GM12878 (cell line): ENCODE results near the gene ZNF215. TPM values are rescaled to one million over a fixed set of nuclear protein-coding genes. Genes with fewer than 3 reads are reported as not detected.
A peak's percentile ranks its signal among the peaks of the same experiment; 100 is the strongest.

Experiments
- ATAC-seq: fragments of 200-7000 bp; cut with Tn5 transposase; 3 replicates; pipeline ENCODE4 v1.9.1; 2020; ENCODE audit warnings: mild to moderate bottlenecking, moderate library complexity
- Bru-seq: library from RNA; stranded (reverse); fragments of 400-500 nt; gene quantifications from one replicate; lab custom pipeline; 2021; lab: Mats Ljungman, UMichigan
- BruChase-seq, 2 experiments: library from RNA; stranded (reverse); fragments of 400-500 nt; gene quantifications; one replicate each; lab custom pipeline; 2021; lab: Mats Ljungman, UMichigan
- BruUV-seq: library from RNA; stranded (reverse); fragments of 400-500 nt; replicated peaks from 2 replicates; lab custom pipeline; 2021; lab: Mats Ljungman, UMichigan
- CTCF ChIA-PET: fragments of 300-600 bp; sonication (Branson Sonifier 250); formaldehyde crosslinking; extraction: SDS; loops from one replicate; lab custom pipeline; 2021; ENCODE audit warnings: inconsistent platforms; lab: Yijun Ruan, JAX
- POLR2A ChIA-PET: fragments of 350-600 bp; formaldehyde crosslinking; extraction: SDS; loops from one replicate; lab custom pipeline; 2021; ENCODE audit warnings: inconsistent platforms; lab: Charles Lee
- RAD21 ChIA-PET: fragments of 300-600 bp; sonication (Branson Sonifier 250); formaldehyde crosslinking; loops from one replicate; lab custom pipeline; 2023; ENCODE audit warnings: antibody characterized with exemption; ENCODE audit not compliant: unreplicated experiment; lab: Charles Lee
- SMC1A ChIA-PET: fragments of 300-600 bp; sonication (Branson Sonifier 250); formaldehyde crosslinking; loops from one replicate; lab custom pipeline; 2023; ENCODE audit not compliant: unreplicated experiment, uncharacterized antibody; lab: Charles Lee
- DNase-seq: peaks from one replicate; pipeline ENCODE4 v3.0.0-alpha.2; 2011; ENCODE audit warnings: low read depth, low spot score
- FAIRE-seq: peaks from 3 replicates; lab custom pipeline; 2011; peaks lifted over from hg19 to GRCh38; lab: Jason Lieb, UNC
- H2AFZ ChIP-seq: 2 replicates; pipeline ENCODE4 v1.6.0; 2011; ENCODE audit warnings: low read depth, low read length, control low read depth; ENCODE audit not compliant: control insufficient read depth
- H3K27ac ChIP-seq: 2 replicates; pipeline ENCODE4 v1.5.1; 2011; ENCODE audit warnings: control low read depth; ENCODE audit not compliant: control insufficient read depth, insufficient read depth
- H3K27me3 ChIP-seq, 2 experiments: replicated peaks in 1 of 2; 2 replicates each; pipeline versions ENCODE4 v1.6.0 to v1.6.1; 2011; ENCODE audit warnings: low read length in 1 of 2; ENCODE audit not compliant: control insufficient read depth in 2 of 2, insufficient read depth in 2 of 2
- H3K36me3 ChIP-seq, 2 experiments: 2 replicates each; pipeline ENCODE4 v1.5.1; 2011; ENCODE audit warnings: low read length in 1 of 2; ENCODE audit not compliant: control insufficient read depth in 2 of 2, insufficient read depth in 2 of 2
- H3K4me1 ChIP-seq: 2 replicates; pipeline ENCODE4 v1.6.1; 2011; ENCODE audit warnings: mild to moderate bottlenecking, low read length, moderate library complexity, mixed read lengths; ENCODE audit not compliant: control insufficient read depth, insufficient read depth
- H3K4me2 ChIP-seq: 2 replicates; pipeline ENCODE4 v1.6.0; 2011; ENCODE audit warnings: control low read depth; ENCODE audit not compliant: control insufficient read depth, insufficient read depth
- H3K4me3 ChIP-seq: fragments of 200-600 bp; sonication (generic); 2 replicates; pipeline ENCODE4 v1.5.1; 2016
- H3K79me2 ChIP-seq: 2 replicates; pipeline ENCODE4 v1.6.0; 2011; ENCODE audit warnings: low read length; ENCODE audit not compliant: control insufficient read depth, insufficient read depth
- H3K9ac ChIP-seq: 2 replicates; pipeline ENCODE4 v1.8.0; 2011; ENCODE audit warnings: low read length, control low read depth, mixed read lengths; ENCODE audit not compliant: control insufficient read depth, insufficient read depth
- H3K9me3 ChIP-seq: replicated peaks from 3 replicates; pipeline ENCODE4 v1.5.1; 2011; ENCODE audit warnings: mild to moderate bottlenecking, low read length; ENCODE audit not compliant: control insufficient read depth, insufficient read depth
- H4K20me1 ChIP-seq: 2 replicates; pipeline ENCODE4 v1.6.0; 2011; ENCODE audit not compliant: control insufficient read depth, insufficient read depth
- CHD2 ChIP-seq: IDR thresholded peaks from 2 replicates; pipeline ENCODE4 v1.6.1; 2011; ENCODE audit warnings: low read depth, low read length, improper control_type of control experiment, borderline replicate concordance
- GABPA ChIP-seq: IDR thresholded peaks from 2 replicates; pipeline ENCODE4 v1.6.1; 2014; ENCODE audit warnings: antibody characterized with exemption, low read depth, mild to moderate bottlenecking, inconsistent platforms
- HDGF ChIP-seq: fragments of 450-650 bp; IDR thresholded peaks from 2 replicates; pipeline ENCODE4 v1.6.1; 2016; ENCODE audit warnings: antibody characterized with exemption
- MAX ChIP-seq: IDR thresholded peaks from 2 replicates; pipeline ENCODE4 v1.6.1; 2012; ENCODE audit warnings: low read depth, low read length, improper control_type of control experiment
- MEF2B ChIP-seq: fragments of 450-650 bp; IDR thresholded peaks from 2 replicates; pipeline ENCODE4 v1.6.1; 2018; ENCODE audit warnings: mild to moderate bottlenecking, moderate library complexity; ENCODE audit not compliant: partially characterized antibody, poor library complexity, severe bottlenecking
- NKRF ChIP-seq: fragments of 450-650 bp; conservative IDR thresholded peaks from 2 replicates; pipeline ENCODE4 v1.6.1; 2017; ENCODE audit warnings: mild to moderate bottlenecking, moderate library complexity
- NR2F1 ChIP-seq: fragments of 450-650 bp; conservative IDR thresholded peaks from 2 replicates; pipeline ENCODE4 v1.6.1; 2017; ENCODE audit warnings: mild to moderate bottlenecking
- PAX5 ChIP-seq: IDR thresholded peaks from 2 replicates; pipeline ENCODE4 v1.6.1; 2011; ENCODE audit warnings: low read depth, low read length, borderline replicate concordance
- SIN3A ChIP-seq: IDR thresholded peaks from 2 replicates; pipeline ENCODE4 v1.6.1; 2012; ENCODE audit warnings: low read depth, low read length, improper control_type of control experiment
- STAT1 ChIP-seq: fragments of 450-650 bp; conservative IDR thresholded peaks from 2 replicates; pipeline ENCODE4 v1.6.1; 2014; ENCODE audit warnings: antibody characterized with exemption, mild to moderate bottlenecking
- STAT3 ChIP-seq: IDR thresholded peaks from 2 replicates; pipeline ENCODE4 v1.6.1; 2011; ENCODE audit warnings: low read depth, low read length, improper control_type of control experiment
- ZNF274 ChIP-seq: IDR thresholded peaks from one replicate; pipeline ENCODE4 v1.8.0; 2011; ENCODE audit not compliant: insufficient read length, insufficient read depth
- WGBS: methylation state at CpG from one replicate; pipeline ENCODE4 v1.1.6; 2016; ENCODE audit warnings: low lambda C conversion rate; ENCODE audit not compliant: insufficient replicate concordance, insufficient coverage; ENCODE audit errors: missing lambda C conversion rate; 5-methylcytosine and 5-hydroxymethylcytosine counted together
- in situ Hi-C: fragments of 300-500 bp; cut with MboI; formaldehyde crosslinking; loops from 9 replicates; pipeline ENCODE4 v1.14.3; 2018; ENCODE audit warnings: mixed read lengths
- intact Hi-C: fragments of 100-400 bp; cut with micrococcal nuclease; formaldehyde crosslinking; loops from one replicate; pipeline ENCODE4 v1.14.2; 2022; ENCODE audit not compliant: unreplicated experiment
- long read RNA-seq, 2 experiments: library from polyadenylated mRNA; unstranded; transcript quantifications; one replicate each; pipeline ENCODE4 v2.0.0, GENCODE V29; 2019 to 2020
- polyA minus RNA-seq, 3 experiments: library from RNA; depleted of rRNA, polyadenylated mRNA; stranded (reverse); fragments of >200 nt; gene quantifications; 2 replicates each; pipeline ENCODE4 v1.2.3, GENCODE V29; 2011
- polyA plus RNA-seq, 11 experiments: library from polyadenylated mRNA; depleted of rRNA in 4 of 11; unstranded in 6 of 11; stranded (reverse) in 5 of 11; fragments of >200 nt; fragmentation: Nextera tagmentation in 4 of 11; fragmentation: Illumina TruSeq in 1 of 11; extraction: Ambion mirVana in 4 of 11; extraction: Trizol in 1 of 11; gene quantifications; 1 replicate in 1 of 11; 2 replicates in 10 of 11; pipeline versions ENCODE4 v1.2.1 to v1.2.3, GENCODE V29; 2011 to 2016; ENCODE audit warnings: inconsistent platforms in 2 of 11, missing spikeins in 2 of 11, low read depth in 1 of 11
- total RNA-seq, 4 experiments: library from RNA; depleted of rRNA in 3 of 4; stranded (reverse); fragments of >200 nt in 3 of 4; fragmentation: Illumina TruSeq in 1 of 4; extraction: Trizol in 1 of 4; gene quantifications; 2 replicates each; pipeline versions ENCODE4 v1.2.1 to v1.2.3, GENCODE V29; 2013 to 2021
- TF ChIP-seq, protein P1 (sequence below): fragments of 450-650 bp; IDR thresholded peaks from 2 replicates; pipeline ENCODE4 v1.6.1; 2014; ENCODE audit warnings: mild to moderate bottlenecking

The ZNF215 gene
- 18.7 TPM in 2 replicates for total RNA-seq (2013; cell fraction: nucleolus; rRNA removed)
- total RNA-seq (2014; rRNA removed) (2.5 and 2.6 TPM in 2 replicates), total RNA-seq (2014; rRNA removed; fragmentation: Illumina TruSeq; extraction: Trizol) (2.4 and 3.1 TPM in 2 replicates), total RNA-seq (2021) (1.9 and 2.4 TPM in 2 replicates), polyA plus RNA-seq (2011; rRNA removed) (3.7 and 4.7 TPM in 2 replicates), polyA plus RNA-seq (2014; fragmentation: Illumina TruSeq; extraction: Trizol) (1.4 and 2.7 TPM in 2 replicates), polyA plus RNA-seq (2014; fragmentation: Nextera tagmentation; extraction: Ambion mirVana) (1 to 10 TPM; 1.5 to 3.2 TPM), polyA plus RNA-seq (2014; rRNA removed) (1.7 and 2.2 TPM in 2 replicates), polyA plus RNA-seq (2016; fragmentation: Nextera tagmentation; extraction: Ambion mirVana) (1 to 10 TPM; 1.6 to 2.0 TPM), polyA minus RNA-seq (2011; rRNA and poly(A)+ RNA removed) (4.6 and 5.9 TPM in 2 replicates), Bru-seq, nascent RNA (percentile 56 among the genes with signal in this experiment), BruChase-seq, experiment 1, labeled RNA remaining after a 6-hour chase (percentile 52 among the genes with signal in this experiment), BruChase-seq, experiment 2, labeled RNA remaining after a 2-hour chase (percentile 61 among the genes with signal in this experiment)
- polyA plus RNA-seq (2011; ENCODE audit: low read depth): 1.4 TPM
- polyA plus RNA-seq (2011; cell fraction: cytosol; rRNA removed): 1.3 and 1.4 TPM in 2 replicates
- 4.3 and 4.7 TPM in 2 replicates for polyA plus RNA-seq (2011; cell fraction: nucleus; rRNA removed)
- 2.1 and 2.2 TPM in 2 replicates for polyA plus RNA-seq (2012)
- 1.3 and 3.0 TPM in 2 replicates for polyA minus RNA-seq (2011; cell fraction: cytosol; rRNA and poly(A)+ RNA removed)
- polyA minus RNA-seq (2011; cell fraction: nucleus; rRNA and poly(A)+ RNA removed): 6.4 and 9.2 TPM in 2 replicates
- long read RNA-seq, experiment 1, partial matches to known transcripts: 0 of 4 reads
- long read RNA-seq, experiment 1, other reads (novel, unspliced or antisense): 0 of 4 reads
- long read RNA-seq, experiment 2, transcript ZNF215-201 (7 exons, 3,448 nt): major isoform, 11 of 39 reads
- long read RNA-seq, experiment 2, partial matches to known transcripts: 8 of 39 reads
- long read RNA-seq, experiment 2, other reads (novel, unspliced or antisense): 16 of 39 reads

DNA sequence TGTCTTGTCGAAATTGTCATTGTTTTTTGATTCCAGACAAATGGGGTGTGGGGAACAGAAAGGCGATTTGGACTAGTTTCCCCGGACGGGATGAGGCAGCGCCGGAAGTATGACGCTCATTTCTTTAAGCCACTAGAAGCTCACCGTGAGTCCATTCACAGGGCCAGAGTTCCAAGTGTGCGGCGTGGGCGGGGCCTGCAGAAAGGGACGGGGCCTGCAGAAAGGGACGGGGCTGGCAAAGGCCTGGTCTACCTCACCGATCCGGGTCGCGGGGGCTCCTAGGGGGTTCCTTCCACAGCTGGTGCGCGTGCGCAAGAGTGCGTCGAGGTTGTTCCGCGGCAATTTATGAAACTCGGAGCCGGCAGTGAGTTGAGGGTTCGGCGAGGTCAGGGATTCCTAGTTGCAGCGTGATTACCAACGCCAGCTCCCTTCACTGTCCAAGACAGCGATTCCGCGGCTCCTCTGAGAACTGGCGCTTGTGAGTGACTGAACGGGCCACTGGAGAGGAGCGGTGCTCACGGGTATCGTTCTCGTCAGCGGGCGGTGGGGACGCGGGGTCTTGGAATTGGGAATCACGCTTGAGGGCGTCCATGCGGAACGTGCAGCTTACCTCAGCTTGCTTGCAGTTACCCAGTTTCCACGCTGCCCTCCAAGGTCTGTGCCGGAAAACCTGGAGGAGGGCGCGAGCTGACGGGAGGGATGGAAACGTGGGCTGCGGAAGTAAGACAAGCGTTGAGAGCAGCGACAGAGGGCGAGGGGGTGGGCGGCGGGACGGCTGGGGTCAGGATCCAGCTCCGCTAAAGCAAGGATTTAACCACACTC lies at the start of gene ZNF215:
ZNF215 (plus strand) TSS at position 219 of the 822 bp plus-strand sequence. CDS start 5,847 bp downstream, outside the sequence.
- peak within 1 kb of the TSS; percentile 36; the same call in 1 of the 2 replicates for H3K9ac ChIP-seq
- POLR2A ChIA-PET: no interaction called here
- BruUV-seq: TSS peak; percentile 64
- no peaks in the 10 kb centered on the region for H3K9me3 ChIP-seq
- ATAC-seq (peak; percentile 77), DNase-seq (no peak), FAIRE-seq (no peak)
- H3K4me2 ChIP-seq: peak within 1 kb of the TSS; percentile 88
- CTCF ChIA-PET: interaction anchor here (1.4 kb wide), 1 partner anchor 71 kb away, joined by 3 read pairs; no protein-coding TSS in a partner anchor
- in situ Hi-C loops (no loop called here), intact Hi-C loops (no loop called here)
- 3% methylated on average over 60 of the region's 61 CpGs for WGBS
- no peaks in the 10 kb centered on the region for H3K36me3 ChIP-seq
- no peaks in the 10 kb centered on the region for H3K79me2 ChIP-seq
- H4K20me1 ChIP-seq: no peaks in the 10 kb centered on the region
- H2AFZ ChIP-seq: peak within 1 kb of the TSS; percentile 64
- RAD21 ChIA-PET: interaction anchor here (0.7 kb wide), 1 partner anchor 322 kb away, joined by 3 read pairs; no protein-coding TSS in a partner anchor
- peak within 1 kb of the TSS; percentile 0 for H3K27ac ChIP-seq
- 0 out of 2 replicates have a peak, but pooled peaks cover 6% of the 10 kb centered on the region for H3K4me1 ChIP-seq
- H3K4me3 ChIP-seq: peak within 1 kb of the TSS; percentile 65
- SMC1A ChIA-PET: interaction anchor here (0.9 to 1.4 kb wide), 3 partner anchors 7 to 1060 kb away, joined by 3 read pairs; partner anchors contain the start of gene EIF3F
- H3K27me3 ChIP-seq: peaks cover 0 to 4% of the 10 kb centered on the region in 2 experiments; a peak in 2 of 4 replicates
- TF ChIP-seq NR2F1: no peak
- TF ChIP-seq STAT3: no peak
- no peak for TF ChIP-seq CHD2
- TF ChIP-seq, protein P1, sequence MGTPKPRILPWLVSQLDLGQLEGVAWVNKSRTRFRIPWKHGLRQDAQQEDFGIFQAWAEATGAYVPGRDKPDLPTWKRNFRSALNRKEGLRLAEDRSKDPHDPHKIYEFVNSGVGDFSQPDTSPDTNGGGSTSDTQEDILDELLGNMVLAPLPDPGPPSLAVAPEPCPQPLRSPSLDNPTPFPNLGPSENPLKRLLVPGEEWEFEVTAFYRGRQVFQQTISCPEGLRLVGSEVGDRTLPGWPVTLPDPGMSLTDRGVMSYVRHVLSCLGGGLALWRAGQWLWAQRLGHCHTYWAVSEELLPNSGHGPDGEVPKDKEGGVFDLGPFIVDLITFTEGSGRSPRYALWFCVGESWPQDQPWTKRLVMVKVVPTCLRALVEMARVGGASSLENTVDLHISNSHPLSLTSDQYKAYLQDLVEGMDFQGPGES: no peak
- TF ChIP-seq ZNF274: no peak
- no peak for TF ChIP-seq NKRF
- 0 out of 2 replicates have a peak, but pooled peaks have one; percentile 22 for TF ChIP-seq GABPA
- TF ChIP-seq HDGF: no peak
- no peak for TF ChIP-seq SIN3A
- TF ChIP-seq MAX: no peak
- TF ChIP-seq MEF2B: no peak
- peak; percentile 80; the same call in 1 of the 2 replicates for TF ChIP-seq PAX5
- TF ChIP-seq STAT1: no peak
